Neural crest cell (in vitro differentiated cells): Measurements from ENCODE around the gene ADAMTS9. TPM values are rescaled to one million over a fixed set of nuclear protein-coding genes. Genes with fewer than 3 reads are reported as not detected.

ENCODE experiments used
- DNase-seq: peaks from one replicate; pipeline ENCODE4 v3.0.0; 2021; ENCODE audit warnings: low read depth, mixed read lengths, low spot score
- H3K27ac Mint-ChIP-seq: one replicate; pipeline ENCODE4 v1.8.0; 2021; ENCODE audit warnings: mild to moderate bottlenecking, mixed read lengths; ENCODE audit not compliant: unreplicated experiment
- H3K27me3 Mint-ChIP-seq: 2 replicates; pipeline ENCODE4 v1.8.0; 2021; ENCODE audit warnings: low read depth, mild to moderate bottlenecking, mixed read lengths
- H3K36me3 Mint-ChIP-seq: 2 replicates; pipeline ENCODE4 v1.8.0; 2021; ENCODE audit warnings: low read depth, mild to moderate bottlenecking, mixed read lengths
- H3K4me1 Mint-ChIP-seq: 2 replicates; pipeline ENCODE4 v1.8.0; 2021; ENCODE audit warnings: mixed read lengths
- H3K4me3 Mint-ChIP-seq: one replicate; pipeline ENCODE4 v1.8.0; 2021; ENCODE audit warnings: mild to moderate bottlenecking, mixed read lengths
- H3K9me3 Mint-ChIP-seq: 2 replicates; pipeline ENCODE4 v1.8.0; 2021; ENCODE audit warnings: mixed read lengths
- total RNA-seq: library from RNA; stranded (reverse); gene quantifications from 2 replicates; pipeline ENCODE4 v1.2.1, GENCODE V29; 2021
- TF ChIP-seq, protein P1 (sequence below): fragments of 200-600 bp; sonication (generic); conservative IDR thresholded peaks from 2 replicates; pipeline ENCODE4 v1.5.0; 2021; ENCODE audit warnings: antibody characterized with exemption, mild to moderate bottlenecking

The ADAMTS9 gene
- total RNA-seq, 1 donor from 2014 or later, result 15.1 TPM

DNA sequence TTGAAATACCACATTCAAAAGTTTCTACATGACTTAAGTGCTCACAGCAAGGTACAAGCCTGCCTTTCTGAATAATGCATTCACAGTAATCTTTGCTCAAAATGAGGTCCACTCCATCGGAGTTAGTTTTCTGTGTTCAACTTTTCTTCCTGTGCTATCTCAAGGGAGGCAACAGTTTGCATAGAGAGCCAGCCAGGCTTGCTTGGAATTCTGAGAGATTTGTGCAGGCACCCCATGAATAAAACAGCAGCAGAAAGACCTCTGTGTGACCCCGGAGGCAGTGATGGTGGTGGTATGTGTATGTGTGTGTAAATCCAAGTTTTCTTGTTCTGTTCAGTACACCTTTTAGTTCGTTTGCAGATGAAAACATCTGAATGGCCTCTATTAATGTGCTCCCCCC, 124.0 kb downstream of the ADAMTS9 start:
- Mint-ChIP-seq H3K4me1 (peaks cover 12% of the 10 kb centered on the region), H3K9me3 (no peaks in the 10 kb centered on the region), H3K36me3 (no peaks in the 10 kb centered on the region), H3K27me3 (no peaks in the 10 kb centered on the region), H3K4me3 (no peak overlapping the region), H3K27ac (no peak overlapping the region)
- no peak for DNase-seq
- TF ChIP-seq, protein P1, sequence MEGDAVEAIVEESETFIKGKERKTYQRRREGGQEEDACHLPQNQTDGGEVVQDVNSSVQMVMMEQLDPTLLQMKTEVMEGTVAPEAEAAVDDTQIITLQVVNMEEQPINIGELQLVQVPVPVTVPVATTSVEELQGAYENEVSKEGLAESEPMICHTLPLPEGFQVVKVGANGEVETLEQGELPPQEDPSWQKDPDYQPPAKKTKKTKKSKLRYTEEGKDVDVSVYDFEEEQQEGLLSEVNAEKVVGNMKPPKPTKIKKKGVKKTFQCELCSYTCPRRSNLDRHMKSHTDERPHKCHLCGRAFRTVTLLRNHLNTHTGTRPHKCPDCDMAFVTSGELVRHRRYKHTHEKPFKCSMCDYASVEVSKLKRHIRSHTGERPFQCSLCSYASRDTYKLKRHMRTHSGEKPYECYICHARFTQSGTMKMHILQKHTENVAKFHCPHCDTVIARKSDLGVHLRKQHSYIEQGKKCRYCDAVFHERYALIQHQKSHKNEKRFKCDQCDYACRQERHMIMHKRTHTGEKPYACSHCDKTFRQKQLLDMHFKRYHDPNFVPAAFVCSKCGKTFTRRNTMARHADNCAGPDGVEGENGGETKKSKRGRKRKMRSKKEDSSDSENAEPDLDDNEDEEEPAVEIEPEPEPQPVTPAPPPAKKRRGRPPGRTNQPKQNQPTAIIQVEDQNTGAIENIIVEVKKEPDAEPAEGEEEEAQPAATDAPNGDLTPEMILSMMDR, result no peak

GRCh38 chr3:64561868-64562267, 125.9 kb downstream of the ADAMTS9 start:
- DNase-seq, result no peak
- Mint-ChIP-seq H3K27me3 (no peaks in the 10 kb centered on the region), H3K4me3 (no peak overlapping the region), H3K9me3 (no peaks in the 10 kb centered on the region), H3K27ac (no peak overlapping the region), H3K36me3 (no peaks in the 10 kb centered on the region), H3K4me1 (peaks cover 12% of the 10 kb centered on the region)
- TF ChIP-seq, protein P1, result no peak

DNA sequence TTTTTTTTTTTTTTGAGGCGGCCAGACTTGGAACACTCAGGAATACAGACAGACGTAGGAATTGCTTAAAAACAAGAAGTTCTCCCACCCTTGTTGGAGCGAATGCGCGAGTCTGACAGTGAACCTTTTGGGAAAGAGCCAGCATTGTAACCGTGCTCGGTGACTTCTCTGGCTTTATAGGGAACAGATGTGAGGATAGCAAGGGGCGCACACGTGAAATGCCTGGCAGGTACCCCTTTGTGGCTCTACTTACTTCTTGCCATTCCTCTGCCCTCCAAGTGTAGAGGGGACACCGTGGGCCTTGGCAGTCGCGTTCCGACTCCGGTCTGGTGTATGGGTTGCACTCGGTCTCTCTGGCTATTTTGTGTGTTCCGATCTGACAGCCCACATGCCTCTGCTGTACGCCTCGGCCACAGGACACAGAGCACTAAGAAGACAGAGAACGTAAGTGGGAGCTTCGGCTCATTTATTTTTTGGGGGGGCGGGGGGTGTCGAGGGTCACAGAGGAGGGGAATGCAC, 126.4 kb downstream of the ADAMTS9 start:
- TF ChIP-seq, protein P1, result no peak
- Mint-ChIP-seq H3K4me1 (peaks cover 12% of the 10 kb centered on the region), H3K27ac (no peak overlapping the region), H3K4me3 (no peak overlapping the region), H3K9me3 (no peaks in the 10 kb centered on the region), H3K27me3 (no peaks in the 10 kb centered on the region), H3K36me3 (no peaks in the 10 kb centered on the region)
- no peak for DNase-seq

DNA sequence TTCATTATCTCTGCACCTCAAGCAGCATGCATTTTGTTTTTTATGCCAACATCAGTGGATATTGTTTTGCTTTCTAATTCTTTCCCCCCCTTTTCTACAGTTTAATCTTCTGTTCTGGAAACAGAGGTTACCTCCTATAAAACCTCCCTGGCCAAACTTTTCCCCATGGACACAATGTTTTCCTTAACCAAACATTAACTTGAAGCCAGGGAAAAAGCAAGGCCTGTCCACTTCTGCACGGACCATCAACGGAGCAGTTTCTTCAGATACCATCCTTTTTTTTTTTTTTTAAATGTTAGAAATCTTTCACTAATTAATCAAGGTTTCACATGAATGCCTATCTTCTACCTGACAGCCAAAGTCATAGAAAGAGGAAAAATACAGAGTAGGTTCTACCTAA, 127.0 kb downstream of the ADAMTS9 start:
- Mint-ChIP-seq H3K36me3 (no peaks in the 10 kb centered on the region), H3K4me1 (peaks cover 12% of the 10 kb centered on the region), H3K27ac (no peak overlapping the region), H3K9me3 (no peaks in the 10 kb centered on the region), H3K27me3 (no peaks in the 10 kb centered on the region), H3K4me3 (no peak overlapping the region)
- TF ChIP-seq, protein P1, result no peak
- no peak for DNase-seq

GRCh38 chr3:64559588-64559987, 128.2 kb downstream of the ADAMTS9 start:
- no peak for DNase-seq
- no peak overlapping the region for H3K4me3 Mint-ChIP-seq
- peaks cover 3% of the 10 kb centered on the region for H3K36me3 Mint-ChIP-seq
- no peak overlapping the region for H3K27ac Mint-ChIP-seq
- no peaks in the 10 kb centered on the region for H3K27me3 Mint-ChIP-seq
- TF ChIP-seq, protein P1, result no peak
- no peaks in the 10 kb centered on the region for H3K9me3 Mint-ChIP-seq
- peaks cover 9% of the 10 kb centered on the region for H3K4me1 Mint-ChIP-seq
